Measurements from ENCODE around the gene TENM4.
"Not testable (repeated sequence)": the region's sequence is repeated elsewhere in the genome, so short reads cannot be mapped to it uniquely, and the experiment has no call there.

DNA sequence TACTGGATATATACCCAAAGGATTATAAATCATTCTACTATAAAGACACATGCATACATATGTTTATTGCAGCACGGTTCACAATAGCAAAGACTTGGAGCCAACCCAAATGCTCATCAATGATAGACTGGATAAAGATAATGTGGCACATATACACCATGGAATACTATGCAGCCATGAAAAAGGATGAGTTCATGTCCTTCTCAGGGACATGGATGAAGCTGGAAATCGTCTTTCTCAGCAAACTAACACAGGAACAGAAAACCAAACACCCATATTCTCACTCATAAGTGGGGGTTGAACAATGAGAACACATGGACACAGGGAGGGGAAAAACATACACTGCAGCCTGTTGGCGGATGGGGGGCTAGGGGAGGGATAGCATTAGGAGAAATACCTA lies 463.0 kb downstream of the TENM4 start:
- TF ChIP-seq NFE2L1 (CRISPR knock-in tag; IDR thresholded peaks at IDR 0.05; ENCODE audit: borderline replicate concordance); TCF7 (IDR thresholded peaks at IDR 0.05; ENCODE audit: low read depth): not testable (repeated sequence)

Measured in HepG2 (cell line).